GM19351 (cell line): ENCODE measurements around the gene KRTAP6-2.

ENCODE experiments used
- ATAC-seq: cut with Tn5 transposase; IDR thresholded peaks from one replicate; pipeline ENCODE4 v1.9.1; 2021; ENCODE audit warnings: mild to moderate bottlenecking, moderate library complexity; ENCODE audit not compliant: unreplicated experiment

Gene KRTAP6-2

DNA sequence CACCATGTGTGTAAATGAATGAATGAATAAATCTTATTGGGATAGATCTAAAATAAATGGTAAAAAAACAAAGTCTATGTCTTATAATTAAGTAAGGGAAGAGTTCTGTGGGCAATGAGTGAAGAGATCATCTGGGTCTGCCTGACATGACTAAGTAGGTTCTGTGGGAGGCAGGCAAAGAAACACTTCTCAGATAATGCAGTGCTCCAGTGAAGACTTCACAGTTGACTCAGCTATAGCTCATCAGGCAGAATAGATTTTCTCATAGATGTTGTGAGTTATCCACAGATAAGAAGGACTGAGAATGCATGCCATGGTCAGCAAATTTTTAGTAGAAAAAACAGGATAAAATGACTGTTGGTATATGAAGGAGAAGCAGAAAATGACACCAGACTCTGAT, 20.9 kb downstream of the KRTAP6-2 start:
- ATAC-seq, result no peak

DNA sequence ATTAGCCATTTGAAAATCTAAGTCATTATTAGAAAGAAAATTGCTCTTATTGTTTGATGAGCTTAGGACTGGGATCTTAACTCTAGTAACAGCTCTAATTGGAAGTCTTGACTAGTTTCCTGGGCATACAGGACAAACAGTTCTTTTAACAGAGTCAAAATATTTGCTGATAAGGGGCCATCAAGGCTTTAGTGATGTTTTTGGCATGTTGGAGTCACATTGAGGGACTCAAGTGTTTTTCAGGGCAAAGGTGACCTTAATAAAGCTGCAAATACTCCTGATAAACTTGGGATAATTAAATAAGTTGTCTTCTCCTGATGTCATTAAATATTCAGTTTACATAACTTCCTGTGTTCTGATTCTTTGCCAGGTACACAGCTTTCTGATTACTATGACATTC, 31.1 kb downstream of the KRTAP6-2 start:
- no peak for ATAC-seq

DNA sequence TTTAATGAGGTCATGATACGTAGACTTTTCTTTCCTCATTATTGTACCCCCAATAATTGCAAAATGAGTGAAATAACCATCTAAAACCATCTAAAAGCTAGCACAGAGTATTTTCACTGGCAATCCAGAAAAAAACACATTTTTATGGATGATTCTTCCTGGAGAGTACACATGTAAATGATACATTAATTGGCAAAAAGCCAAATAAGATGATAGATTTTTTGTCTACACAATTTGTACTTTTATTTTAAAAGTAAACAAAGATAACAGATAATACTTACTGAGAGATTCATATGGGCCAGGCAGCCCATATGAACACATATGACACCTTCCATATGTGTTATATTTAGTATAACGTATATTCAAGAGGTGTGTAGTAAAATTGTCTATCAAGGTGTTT, 35.1 kb downstream of the KRTAP6-2 start:
- ATAC-seq, result no peak

DNA sequence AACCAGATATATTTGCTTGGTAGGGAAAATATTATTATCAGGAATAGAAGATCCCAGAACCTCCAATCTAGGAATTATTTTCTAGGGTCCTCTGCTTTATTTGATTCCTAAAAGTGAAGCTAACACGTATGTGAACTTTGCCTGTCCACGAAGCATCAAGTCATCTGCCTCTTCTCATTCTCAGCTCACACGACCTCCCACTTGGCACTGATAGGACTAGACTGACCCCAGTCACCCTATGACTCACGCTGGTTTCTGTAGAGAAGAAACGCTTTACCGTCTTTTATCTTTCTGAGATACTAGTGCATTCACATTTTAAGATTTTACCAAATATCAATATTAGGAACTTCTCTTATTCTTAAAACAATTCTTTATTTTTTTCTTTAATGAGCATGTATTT, 35.6 kb downstream of the KRTAP6-2 start:
- no peak for ATAC-seq

DNA sequence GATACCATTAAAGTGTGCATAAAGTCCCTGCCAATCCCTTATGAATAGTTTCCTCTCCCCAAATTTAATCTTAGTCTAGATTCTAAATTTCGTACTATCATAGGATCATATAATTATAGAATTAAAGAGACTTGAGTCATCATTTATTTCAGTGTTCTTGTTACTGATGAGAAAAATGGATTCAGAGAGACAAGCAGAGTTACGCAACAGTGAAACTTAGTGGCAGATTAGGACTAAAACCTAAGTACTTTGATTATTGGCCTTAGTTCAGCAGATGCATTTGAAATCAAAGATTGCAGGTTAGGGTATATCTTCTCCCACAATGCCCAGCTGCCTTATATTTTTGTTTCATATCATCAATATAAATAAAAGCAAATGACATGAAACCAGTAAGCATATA, 36.7 kb downstream of the KRTAP6-2 start:
- ATAC-seq, result no peak

DNA sequence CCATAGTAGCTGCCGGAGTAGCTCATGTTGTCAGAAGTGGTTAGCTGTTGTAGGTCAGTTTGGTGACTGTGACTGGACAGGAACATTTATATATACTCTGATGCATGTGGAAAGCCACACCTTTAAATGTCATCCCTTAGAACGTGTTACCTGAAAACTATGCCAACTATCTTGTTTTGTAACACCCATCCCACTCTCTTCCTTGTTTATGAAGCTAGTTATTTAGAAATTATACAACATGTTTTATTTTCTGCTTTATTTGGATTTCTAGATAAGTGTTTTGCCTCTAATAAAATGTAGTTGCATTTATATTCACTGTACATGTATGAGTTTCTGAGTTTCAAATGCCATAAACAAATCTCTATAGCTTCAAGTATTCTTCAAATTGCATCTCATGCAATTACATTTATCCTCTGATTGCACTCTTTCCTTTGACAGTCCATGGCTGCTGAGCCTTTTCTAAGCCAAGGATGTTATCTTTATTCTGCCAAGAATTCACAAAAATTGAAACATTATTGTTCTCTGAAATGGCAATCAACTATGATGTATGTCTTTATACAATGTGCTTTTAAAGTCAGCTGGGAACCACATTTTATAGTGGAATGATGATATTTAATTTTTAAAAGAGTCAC, 37.3 kb downstream of the KRTAP6-2 start, which contains the start of gene KRTAP19-7:
Gene KRTAP19-7, minus strand, starts transcription at position 51 of the 632 bp plus-strand sequence. Its CDS starts 25 bp downstream, at position 26.
- no peak for ATAC-seq

DNA sequence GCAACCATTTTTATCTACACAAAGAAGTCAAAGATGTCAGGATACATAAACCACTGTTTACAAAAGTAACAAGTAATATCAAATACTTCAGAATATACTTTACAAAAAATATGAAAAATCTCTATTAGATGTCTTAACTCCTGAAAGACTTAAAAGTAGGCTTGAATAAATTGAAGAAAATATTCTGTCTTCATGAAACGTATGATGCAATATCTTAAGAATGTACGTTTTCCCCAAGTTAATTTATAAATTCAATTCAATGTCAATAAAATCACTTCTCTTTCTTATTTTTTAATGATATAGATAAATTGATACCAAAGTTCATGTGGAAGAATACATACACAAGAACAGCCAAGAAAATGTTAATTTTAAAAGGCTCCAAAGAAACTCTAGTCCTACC, 43.6 kb downstream of the KRTAP6-2 start:
- ATAC-seq, result no peak

DNA sequence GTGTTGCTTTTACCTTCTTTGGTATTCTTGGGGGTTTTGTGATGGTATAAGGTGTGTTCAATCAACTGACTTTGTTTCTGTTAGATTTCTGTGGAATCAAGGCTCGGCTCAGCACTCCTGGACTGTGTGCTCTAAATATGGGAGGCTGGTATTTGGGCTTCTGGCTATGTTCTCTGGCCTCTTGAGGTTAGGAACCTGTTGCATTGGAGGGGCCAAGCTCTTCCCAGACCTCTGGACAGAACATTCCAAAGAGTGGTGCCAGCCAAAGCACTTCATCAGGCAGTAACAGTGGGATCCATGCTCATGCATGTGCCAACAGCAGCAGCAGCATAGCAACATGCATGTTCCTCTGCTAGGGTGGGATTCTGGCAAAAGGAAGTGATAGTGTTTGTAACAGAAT, 45.9 kb downstream of the KRTAP6-2 start:
- ATAC-seq, result no peak
